GM19351 (cell line): ENCODE results near the gene LILRB1.
"Not testable (repeated sequence)": the region's sequence is repeated elsewhere in the genome, so short reads cannot be mapped to it uniquely, and the experiment has no call there.

ENCODE experiments used
- ATAC-seq: cut with Tn5 transposase; IDR thresholded peaks from one replicate; pipeline ENCODE4 v1.9.1; 2021; ENCODE audit warnings: mild to moderate bottlenecking, moderate library complexity; ENCODE audit not compliant: unreplicated experiment

Gene LILRB1

GRCh38 chr19:54624934-54625730 is 5.2 kb upstream of the LILRB1 start:
- not testable (repeated sequence) for ATAC-seq

DNA sequence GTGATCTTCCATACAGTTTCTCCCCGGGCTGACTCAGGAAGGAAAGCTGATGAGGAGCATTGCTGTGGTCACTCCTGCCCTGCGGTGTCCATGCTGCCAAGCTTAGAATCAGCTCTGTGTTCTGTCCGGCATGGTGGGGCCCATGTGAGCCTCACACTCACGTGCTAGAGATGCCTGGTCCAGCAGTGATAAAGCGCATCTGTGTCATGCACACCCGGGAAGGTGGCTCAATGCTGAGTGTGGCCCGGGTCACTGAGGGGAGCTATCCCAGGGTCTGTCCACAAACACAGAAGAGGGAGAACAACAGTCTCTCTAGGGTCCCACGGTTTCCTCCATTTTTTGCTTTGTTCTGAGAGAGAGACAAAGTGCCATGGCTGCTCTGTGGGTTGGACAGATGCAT is 3.5 kb upstream of the LILRB1 start:
- ATAC-seq = no peak

DNA sequence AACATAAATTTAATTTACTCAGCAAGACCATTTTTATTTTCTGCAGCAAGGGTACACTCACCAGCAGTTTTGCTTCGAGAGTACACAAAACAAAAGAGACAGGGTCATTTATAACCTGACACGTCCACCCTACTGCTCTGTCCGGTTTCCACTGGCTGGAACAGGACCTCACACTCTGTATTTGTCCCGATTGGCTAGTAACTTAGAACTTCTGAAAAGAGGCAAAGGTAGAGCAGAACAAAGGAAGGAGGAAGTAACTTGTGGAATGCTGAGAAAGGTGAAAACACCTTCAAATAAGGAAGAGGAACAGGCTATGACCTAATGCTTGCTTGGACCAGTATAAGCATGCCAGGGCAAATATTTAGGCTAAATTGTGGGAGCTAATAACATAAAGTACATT is 2.4 kb upstream of the LILRB1 start:
- not testable (repeated sequence) for ATAC-seq

DNA sequence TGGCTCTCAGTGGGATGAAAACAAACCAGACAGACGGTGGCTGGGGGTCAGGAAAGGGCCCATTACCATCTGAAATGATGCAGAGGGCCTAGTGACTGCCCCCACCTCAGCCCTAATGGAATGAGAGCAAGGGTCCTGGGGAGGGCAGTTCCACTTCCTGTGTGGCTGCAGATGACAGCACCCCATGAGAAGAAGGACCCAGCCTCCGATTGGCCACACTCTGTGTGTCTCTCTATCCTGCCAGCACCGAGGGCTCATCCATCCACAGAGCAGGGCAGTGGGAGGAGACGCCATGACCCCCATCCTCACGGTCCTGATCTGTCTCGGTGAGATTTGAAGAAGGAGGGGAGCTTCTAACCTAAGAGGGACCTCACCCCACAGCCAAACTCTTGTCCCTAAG is 498 bp downstream of the LILRB1 start:
- ATAC-seq = no peak

DNA sequence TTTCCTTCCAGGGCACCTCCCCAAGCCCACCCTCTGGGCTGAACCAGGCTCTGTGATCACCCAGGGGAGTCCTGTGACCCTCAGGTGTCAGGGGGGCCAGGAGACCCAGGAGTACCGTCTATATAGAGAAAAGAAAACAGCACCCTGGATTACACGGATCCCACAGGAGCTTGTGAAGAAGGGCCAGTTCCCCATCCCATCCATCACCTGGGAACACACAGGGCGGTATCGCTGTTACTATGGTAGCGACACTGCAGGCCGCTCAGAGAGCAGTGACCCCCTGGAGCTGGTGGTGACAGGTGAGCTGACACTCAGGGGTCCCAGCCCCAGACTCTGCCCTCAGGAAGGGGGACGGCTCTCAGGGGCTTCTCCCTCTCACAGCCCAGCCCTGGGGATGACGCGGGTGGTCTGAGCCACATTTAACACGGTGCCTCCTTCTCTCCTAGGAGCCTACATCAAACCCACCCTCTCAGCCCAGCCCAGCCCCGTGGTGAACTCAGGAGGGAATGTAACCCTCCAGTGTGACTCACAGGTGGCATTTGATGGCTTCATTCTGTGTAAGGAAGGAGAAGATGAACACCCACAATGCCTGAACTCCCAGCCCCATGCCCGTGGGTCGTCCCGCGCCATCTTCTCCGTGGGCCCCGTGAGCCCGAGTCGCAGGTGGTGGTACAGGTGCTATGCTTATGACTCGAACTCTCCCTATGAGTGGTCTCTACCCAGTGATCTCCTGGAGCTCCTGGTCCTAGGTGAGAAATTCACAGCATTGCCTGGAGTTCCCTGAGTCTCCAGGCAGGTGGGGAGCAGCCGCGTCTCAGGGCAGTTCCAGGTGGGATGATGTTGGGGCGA is 1.4 kb downstream of the LILRB1 start:
- ATAC-seq = not testable (repeated sequence)

- not testable (repeated sequence) for ATAC-seq
Measured at GRCh38 chr19:54632517-54632916, 2.2 kb downstream of the LILRB1 start.

GRCh38 chr19:54633401-54633800 is 3.1 kb downstream of the LILRB1 start:
- ATAC-seq = no peak

GRCh38 chr19:54636081-54636480 is 5.8 kb downstream of the LILRB1 start:
- ATAC-seq = not testable (repeated sequence)

GRCh38 chr19:54638683-54639082 is 8.4 kb downstream of the LILRB1 start:
- ATAC-seq = no peak

DNA sequence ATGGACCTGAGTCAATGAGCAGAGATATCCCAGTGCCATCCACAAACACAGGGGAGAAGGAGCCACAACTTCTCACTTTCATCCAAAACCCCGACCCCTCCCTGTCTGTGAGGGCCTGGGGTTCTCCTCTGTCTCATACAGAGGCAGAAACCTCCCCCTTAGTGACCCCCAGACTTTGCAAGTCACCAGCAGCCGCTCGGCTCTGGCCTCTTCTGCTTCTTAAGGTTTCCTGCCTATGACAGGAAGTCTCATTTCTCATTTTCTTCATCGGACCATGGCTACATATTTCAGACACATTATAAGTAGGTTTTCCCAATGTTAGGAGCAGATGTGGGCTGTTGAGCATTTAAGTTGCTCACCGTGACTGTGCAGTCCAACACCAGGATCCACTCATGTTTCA is 12.7 kb downstream of the LILRB1 start:
- not testable (repeated sequence) for ATAC-seq

- ATAC-seq = not testable (repeated sequence)
Measured at GRCh38 chr19:54643583-54643982, 13.3 kb downstream of the LILRB1 start.

DNA sequence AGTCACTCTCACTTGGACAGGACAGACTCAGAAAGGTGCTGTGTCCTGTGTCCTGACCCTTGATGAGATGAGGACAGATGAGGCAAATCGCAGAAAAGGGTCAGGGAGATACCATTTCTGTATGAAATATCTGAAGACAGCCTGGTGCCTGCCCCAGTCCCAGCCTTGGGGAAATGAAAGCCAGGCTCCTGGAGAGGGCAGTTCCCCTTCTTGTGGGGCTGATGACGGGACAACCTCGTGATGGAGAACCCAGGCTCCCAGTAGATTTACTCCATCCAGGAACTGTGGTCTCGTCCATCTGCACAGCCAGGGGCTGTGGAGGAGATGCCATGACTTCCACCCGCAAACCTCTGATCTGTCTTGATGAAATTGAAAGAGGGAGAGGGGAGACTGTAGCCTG is 13.8 kb downstream of the LILRB1 start:
- no peak for ATAC-seq

- ATAC-seq = no peak
Measured at GRCh38 chr19:54646331-54646841, 16.1 kb downstream of the LILRB1 start.

DNA sequence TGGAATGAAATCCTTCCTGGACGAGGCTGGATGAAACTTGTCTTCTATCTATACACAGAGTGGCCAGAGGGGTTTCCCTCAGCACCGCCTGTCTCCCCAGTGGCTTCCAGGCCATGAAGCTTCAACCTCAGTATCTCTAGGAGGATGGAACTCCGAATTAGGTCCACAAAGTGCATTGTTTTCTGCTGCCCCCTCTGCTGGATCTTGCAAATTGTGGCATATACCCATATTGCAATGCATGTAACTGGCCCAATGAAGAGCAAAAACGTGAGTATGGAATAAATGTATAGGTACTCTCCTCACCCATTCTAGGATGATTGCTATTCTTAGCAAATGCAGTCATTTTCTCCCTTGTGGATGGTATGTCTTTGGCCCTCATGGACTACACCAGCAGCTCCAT is 17.8 kb downstream of the LILRB1 start:
- no peak for ATAC-seq

DNA sequence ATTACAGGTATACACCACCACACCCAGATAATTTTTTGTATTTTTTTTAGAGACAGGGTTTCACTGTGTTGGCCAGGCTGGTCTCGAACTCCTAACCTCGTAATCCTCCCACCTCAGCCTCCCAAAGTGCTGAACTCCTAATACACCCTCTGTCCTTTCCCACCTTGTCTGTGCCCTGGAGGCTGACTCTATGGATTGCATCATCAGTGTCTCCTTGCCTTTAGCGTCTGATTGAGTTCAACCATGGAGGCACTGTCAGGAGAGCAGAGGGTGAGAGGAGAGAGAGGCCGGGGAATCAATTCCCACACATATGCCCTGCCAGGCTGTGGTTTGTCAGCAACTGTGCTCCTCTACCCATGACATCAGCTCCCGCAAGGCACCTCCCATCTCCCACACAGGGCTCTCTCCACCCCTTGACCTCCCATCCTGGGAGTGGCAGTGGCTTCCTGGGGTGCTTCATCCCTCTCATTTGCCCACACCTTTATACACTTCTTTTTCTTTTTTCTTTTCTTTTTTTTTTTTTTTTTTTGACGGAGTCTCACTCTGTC is 19.9 kb downstream of the LILRB1 start:
- ATAC-seq = no peak

GRCh38 chr19:54653181-54653809 is 23.0 kb downstream of the LILRB1 start:
- no peak for ATAC-seq

DNA sequence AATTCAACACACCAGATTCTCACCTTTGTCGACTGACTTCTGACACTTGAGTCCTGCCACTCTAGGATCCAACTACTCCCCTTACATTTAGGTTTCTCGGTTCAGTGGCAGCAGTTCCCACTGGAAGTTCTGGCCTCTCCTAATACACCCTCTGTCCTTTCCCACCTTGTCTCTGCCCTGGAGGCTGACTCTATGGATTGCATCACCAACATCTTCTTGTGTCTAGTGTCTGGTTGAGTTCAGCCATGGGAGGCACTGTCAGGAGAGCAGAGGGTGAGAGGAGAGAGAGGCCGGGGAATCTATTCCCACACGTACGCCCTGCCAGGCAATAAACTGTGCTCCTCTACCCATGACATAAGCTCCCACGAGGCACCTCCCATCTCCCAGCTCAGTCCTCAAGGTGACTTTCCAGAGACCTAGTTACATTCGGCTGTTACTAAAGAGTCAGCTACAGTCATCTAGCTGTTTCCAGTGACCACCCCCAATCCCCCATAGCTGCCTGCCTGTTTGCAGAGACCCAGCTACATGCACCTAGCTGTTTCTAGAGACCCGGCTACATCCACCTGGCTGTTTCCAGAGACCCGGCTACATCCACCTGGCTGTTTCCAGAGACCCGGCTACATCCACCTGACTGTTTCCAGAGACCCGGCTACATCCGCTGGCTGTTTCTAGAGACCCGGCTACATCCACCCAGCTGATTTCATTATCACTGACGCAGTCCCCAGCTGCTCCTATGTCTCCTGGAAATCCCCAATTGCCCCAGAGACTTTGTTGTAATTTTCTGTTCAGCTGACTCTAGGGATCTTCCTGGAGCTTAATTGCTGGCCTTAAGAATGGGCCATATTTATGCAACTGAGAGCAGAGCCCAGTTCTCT is 24.4 kb downstream of the LILRB1 start:
- ATAC-seq = no peak

- ATAC-seq = no peak
Measured at GRCh38 chr19:54659300-54659699, 29.0 kb downstream of the LILRB1 start.

- no peak for ATAC-seq
Measured at GRCh38 chr19:54660306-54660705, 30.0 kb downstream of the LILRB1 start.

- no peak for ATAC-seq
Measured at GRCh38 chr19:54660964-54661363, 30.7 kb downstream of the LILRB1 start.
